OCI-LY7 (cell line): Measurements from ENCODE around the gene PTPRM.

Experiments used
- CTCF ChIP-seq: fragments of 200-600 bp; sonication (generic); conservative IDR thresholded peaks from 2 replicates; pipeline ENCODE4 v1.5.1; 2014; ENCODE audit warnings: mild to moderate bottlenecking, antibody characterized with exemption, low read length, moderate library complexity, mixed read lengths
- EZH2phosphoT487 ChIP-seq: fragments of 200-600 bp; sonication (generic); IDR thresholded peaks from 2 replicates; pipeline ENCODE4 v1.6.1; 2018; ENCODE audit warnings: low read depth, borderline replicate concordance, mild to moderate bottlenecking, mixed run types, antibody characterized with exemption, low read length, moderate library complexity, mixed read lengths

DNA sequence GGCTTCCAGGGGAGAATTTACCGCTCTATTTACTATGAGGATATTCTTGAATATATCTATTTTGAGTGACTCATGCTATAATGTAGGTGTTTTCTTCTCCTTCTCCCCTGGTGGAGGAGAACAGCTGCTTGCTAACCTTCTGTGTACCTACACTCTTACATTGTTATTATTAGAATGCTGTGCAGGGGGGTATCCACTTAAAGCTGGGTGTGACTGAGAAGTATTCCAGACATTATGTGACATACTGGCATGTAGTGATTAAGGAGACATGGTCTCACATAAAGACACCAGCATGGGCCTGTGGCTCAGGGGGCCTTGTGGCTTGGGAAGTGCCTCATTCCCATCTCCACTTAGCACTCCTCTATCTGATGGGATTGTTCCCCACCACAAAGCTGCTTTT is 287.9 kb downstream of the PTPRM start:
- no peak for TF ChIP-seq CTCF
- no peak for TF ChIP-seq EZH2phosphoT487
